Muscle layer of duodenum (tissue), 2 donors: ENCODE results near the gene BLVRA.
"Not testable (repeated sequence)": the region's sequence is repeated elsewhere in the genome, so short reads cannot be mapped to it uniquely, and the experiment has no call there.

Source experiments
- H3K27ac ChIP-seq: one replicate; pipeline ENCODE4 v1.7.0; 2013; ENCODE audit warnings: mild to moderate bottlenecking, low read length
- H3K27me3 ChIP-seq: one replicate; pipeline ENCODE4 v1.7.0; 2013; ENCODE audit warnings: low read depth, mild to moderate bottlenecking, control low read depth, low read length
- H3K36me3 ChIP-seq, 2 donors: one replicate each; pipeline ENCODE4 v1.7.0; 2013; ENCODE audit warnings: low read length in 2 of 2, control low read depth in 1 of 2, mild to moderate bottlenecking in 1 of 2; ENCODE audit not compliant: insufficient read depth in 2 of 2, control insufficient read depth in 1 of 2
- H3K4me1 ChIP-seq, 2 donors: one replicate each; pipeline ENCODE4 v1.7.0; 2013; ENCODE audit warnings: low read length in 2 of 2, mild to moderate bottlenecking in 2 of 2, control low read depth in 1 of 2, moderate library complexity in 1 of 2; ENCODE audit not compliant: insufficient read depth in 2 of 2, control insufficient read depth in 1 of 2
- H3K4me3 ChIP-seq, 2 donors: one replicate each; pipeline ENCODE4 v1.7.0; 2013; ENCODE audit warnings: low read length in 2 of 2, low read depth in 1 of 2, mild to moderate bottlenecking in 1 of 2
- H3K9me3 ChIP-seq, 2 donors: one replicate each; pipeline ENCODE4 v1.7.0; 2013; ENCODE audit warnings: low read length in 2 of 2, control low read depth in 1 of 2, mild to moderate bottlenecking in 1 of 2; ENCODE audit not compliant: control insufficient read depth in 1 of 2
- donor health status: healthy.

Gene BLVRA

GRCh38 chr7:43823941-43824340, 65.5 kb downstream of the BLVRA start:
- no peak overlapping the region for H3K4me3 ChIP-seq
- H3K36me3 ChIP-seq = no peaks in the 10 kb centered on the region
- no peaks in the 10 kb centered on the region for H3K9me3 ChIP-seq
- no peak overlapping the region for H3K27ac ChIP-seq
- no peaks in the 10 kb centered on the region for H3K27me3 ChIP-seq
- no peaks in the 10 kb centered on the region for H3K4me1 ChIP-seq

GRCh38 chr7:43824513-43824912, 66.0 kb downstream of the BLVRA start:
- not testable (repeated sequence) for H3K4me3 ChIP-seq, H3K27me3 ChIP-seq, H3K36me3 ChIP-seq, H3K27ac ChIP-seq, H3K4me1 ChIP-seq, H3K9me3 ChIP-seq

GRCh38 chr7:43824963-43825362, 66.5 kb downstream of the BLVRA start:
- Histone ChIP-seq H3K27ac (no peak overlapping the region), H3K4me1 (no peaks in the 10 kb centered on the region), H3K36me3 (no peaks in the 10 kb centered on the region), H3K9me3 (no peaks in the 10 kb centered on the region), H3K4me3 (no peak overlapping the region), H3K27me3 (no peaks in the 10 kb centered on the region)

- H3K9me3 ChIP-seq = no peaks in the 10 kb centered on the region
- no peaks in the 10 kb centered on the region for H3K4me1 ChIP-seq
- no peaks in the 10 kb centered on the region for H3K36me3 ChIP-seq
- no peak overlapping the region for H3K4me3 ChIP-seq
- no peak overlapping the region for H3K27ac ChIP-seq
- H3K27me3 ChIP-seq = no peaks in the 10 kb centered on the region
Observed at GRCh38 chr7:43825391-43825808, 66.9 kb downstream of the BLVRA start.

- H3K27me3 ChIP-seq = not testable (repeated sequence)
Observed at GRCh38 chr7:43830917-43831316, 72.4 kb downstream of the BLVRA start.

GRCh38 chr7:43834463-43835251, 76.2 kb downstream of the BLVRA start:
- Histone ChIP-seq H3K27me3 (no peaks in the 10 kb centered on the region), H3K4me1 (no peaks in the 10 kb centered on the region), H3K36me3 (no peaks in the 10 kb centered on the region), H3K4me3 (peak overlapping the region in 1 of 2 donors; percentile 15), H3K27ac (no peak overlapping the region), H3K9me3 (no peaks in the 10 kb centered on the region)

More at GRCh38 chr7:43830917-43831316, 72.4 kb downstream of the BLVRA start:
- not testable (repeated sequence) for H3K9me3 ChIP-seq, H3K36me3 ChIP-seq, H3K27ac ChIP-seq, H3K4me1 ChIP-seq, H3K4me3 ChIP-seq

GRCh38 chr7:43838201-43838658, 79.8 kb downstream of the BLVRA start:
- no peaks in the 10 kb centered on the region for H3K36me3 ChIP-seq
- H3K27me3 ChIP-seq = no peaks in the 10 kb centered on the region
- H3K4me3 ChIP-seq = peak overlapping the region; percentile 23 to 35
- no peaks in the 10 kb centered on the region for H3K4me1 ChIP-seq
- no peak overlapping the region for H3K27ac ChIP-seq
- H3K9me3 ChIP-seq = no peaks in the 10 kb centered on the region

- H3K36me3 ChIP-seq = no peaks in the 10 kb centered on the region
- no peak overlapping the region for H3K4me3 ChIP-seq
- H3K27ac ChIP-seq = no peak overlapping the region
- no peaks in the 10 kb centered on the region for H3K9me3 ChIP-seq
- H3K27me3 ChIP-seq = no peaks in the 10 kb centered on the region
- H3K4me1 ChIP-seq = no peaks in the 10 kb centered on the region
Observed at GRCh38 chr7:43843296-43843695, 84.8 kb downstream of the BLVRA start.

- H3K9me3 ChIP-seq = no peaks in the 10 kb centered on the region
- H3K27ac ChIP-seq = no peak overlapping the region
- no peak overlapping the region for H3K4me3 ChIP-seq
- H3K4me1 ChIP-seq = no peaks in the 10 kb centered on the region
- no peaks in the 10 kb centered on the region for H3K27me3 ChIP-seq
- no peaks in the 10 kb centered on the region for H3K36me3 ChIP-seq
Observed at GRCh38 chr7:43844257-43844656, 85.8 kb downstream of the BLVRA start.

- no peaks in the 10 kb centered on the region for H3K27me3 ChIP-seq
- no peak overlapping the region for H3K27ac ChIP-seq
- no peaks in the 10 kb centered on the region for H3K9me3 ChIP-seq
- no peaks in the 10 kb centered on the region for H3K4me1 ChIP-seq
- H3K36me3 ChIP-seq = no peaks in the 10 kb centered on the region
- no peak overlapping the region for H3K4me3 ChIP-seq
Observed at GRCh38 chr7:43844662-43845061, 86.2 kb downstream of the BLVRA start.

- H3K27ac ChIP-seq = no peak overlapping the region
- H3K9me3 ChIP-seq = no peaks in the 10 kb centered on the region
- H3K4me1 ChIP-seq = no peaks in the 10 kb centered on the region
- no peak overlapping the region for H3K4me3 ChIP-seq
- H3K27me3 ChIP-seq = no peaks in the 10 kb centered on the region
- no peaks in the 10 kb centered on the region for H3K36me3 ChIP-seq
Observed at GRCh38 chr7:43847496-43847895, 89.0 kb downstream of the BLVRA start.

GRCh38 chr7:43849047-43849446, 90.6 kb downstream of the BLVRA start:
- H3K27ac ChIP-seq = no peak overlapping the region
- no peak overlapping the region for H3K4me3 ChIP-seq
- H3K4me1 ChIP-seq = no peaks in the 10 kb centered on the region
- H3K36me3 ChIP-seq = no peaks in the 10 kb centered on the region
- no peaks in the 10 kb centered on the region for H3K9me3 ChIP-seq
- H3K27me3 ChIP-seq = no peaks in the 10 kb centered on the region
